Measurements from ENCODE around the gene SCN4A. TPM values are rescaled to one million over a fixed set of nuclear protein-coding genes. Genes with fewer than 3 reads are reported as not detected.
"Not testable (repeated sequence)": the region's sequence is repeated elsewhere in the genome, so short reads cannot be mapped to it uniquely, and the experiment has no call there.

SCN4A gene
- total RNA-seq, 2 experiments from 2014 or later: 0.02 TPM; not detected in 1

- DNase-seq (no peak), ATAC-seq (no peak)
- Mint-ChIP-seq H3K27ac (no peak overlapping the region), H3K27me3 (no peaks in the 10 kb centered on the region), H3K4me1 (peaks cover 20% of the 10 kb centered on the region), H3K4me3 (no peak overlapping the region), H3K9me3 (ENCODE audit: low read depth) (no peaks in the 10 kb centered on the region), H3K36me3 (no peaks in the 10 kb centered on the region)
- CTCF ChIA-PET: interaction anchor here (1.1 to 3.6 kb wide), 10 partner anchors 10 to 204 kb away, joined by 3 to 33 read pairs (median 5); no protein-coding TSS in a partner anchor
Observed at GRCh38 chr17:63929860-63930766, 42.6 kb downstream of the SCN4A start.

DNA sequence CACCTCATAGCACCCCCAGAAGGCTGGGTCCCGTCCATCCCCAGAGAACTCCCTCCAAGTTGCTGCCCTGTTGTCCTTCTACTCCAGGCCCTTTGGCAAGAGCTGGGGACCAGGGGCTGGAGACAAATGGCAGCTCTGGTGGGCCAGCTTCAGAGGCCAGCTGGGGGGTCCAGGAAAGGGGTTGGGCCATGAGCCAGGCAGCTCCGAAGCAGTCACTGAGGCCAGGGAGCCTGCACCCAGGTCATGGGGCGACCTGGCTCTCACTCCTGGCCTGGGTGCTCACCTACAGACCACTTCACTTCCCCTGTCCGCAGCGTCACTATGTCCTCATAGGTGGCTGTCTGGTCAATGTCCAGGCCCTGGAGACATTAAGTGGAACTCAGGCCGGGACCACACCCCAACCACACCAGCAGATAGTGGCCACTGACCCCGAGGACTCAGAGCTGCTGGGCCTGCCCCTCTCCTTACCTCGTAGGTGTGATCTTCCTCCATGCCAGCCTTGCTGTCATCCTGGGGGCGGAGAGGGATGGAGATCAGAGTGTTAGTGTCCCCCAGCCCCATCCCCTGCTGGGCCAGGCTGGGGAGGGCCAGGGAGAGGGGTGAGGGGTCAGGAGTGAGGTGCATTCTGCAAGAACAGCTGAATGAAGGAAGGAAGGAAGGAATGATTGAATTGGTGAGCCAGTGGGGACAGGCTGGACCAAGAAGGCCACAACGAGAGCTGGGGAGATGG lies 43.6 kb downstream of the SCN4A start:
- H3K4me3 Mint-ChIP-seq: no peak overlapping the region
- H3K9me3 Mint-ChIP-seq (ENCODE audit: low read depth): no peaks in the 10 kb centered on the region
- H3K27ac Mint-ChIP-seq: no peak overlapping the region
- ATAC-seq (no peak), DNase-seq (no peak)
- H3K27me3 Mint-ChIP-seq: no peaks in the 10 kb centered on the region
- CTCF ChIA-PET: interaction anchor here (1.1 to 2.9 kb wide), 9 partner anchors 9 to 205 kb away, joined by 3 to 9 read pairs (median 5); no protein-coding TSS in a partner anchor
- H3K36me3 Mint-ChIP-seq: no peaks in the 10 kb centered on the region
- peaks cover 20% of the 10 kb centered on the region for H3K4me1 Mint-ChIP-seq

DNA sequence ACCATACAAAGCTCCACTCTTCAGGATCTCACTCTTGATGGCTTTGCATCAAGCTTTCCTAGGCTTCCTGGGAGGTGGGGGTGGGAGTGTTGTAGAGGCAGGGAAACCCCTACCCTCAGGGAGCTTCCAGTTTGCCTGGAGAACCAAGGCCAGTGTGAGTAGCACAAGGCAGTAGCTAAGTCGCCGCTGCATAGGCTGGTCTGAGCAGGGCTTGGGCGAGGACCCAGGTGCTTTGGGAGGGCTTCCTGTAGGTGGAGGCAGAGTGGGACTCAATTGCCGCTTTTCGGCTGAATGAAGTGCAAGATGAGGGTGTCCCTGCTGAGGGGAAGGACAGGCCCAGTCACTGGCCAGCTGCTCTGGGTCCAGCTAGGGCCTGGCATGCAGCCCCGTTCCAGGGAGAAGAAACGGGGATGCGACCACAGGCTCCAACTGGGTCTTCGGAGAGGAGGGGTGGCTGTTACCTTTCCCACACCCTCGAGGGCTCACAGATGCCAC lies 44.5 kb downstream of the SCN4A start:
- no peak for ATAC-seq
- no peak overlapping the region for H3K27ac Mint-ChIP-seq
- CTCF ChIA-PET: interaction anchor here (0.8 to 1.7 kb wide), 5 partner anchors 9 to 97 kb away, joined by 3 to 8 read pairs (median 5); no protein-coding TSS in a partner anchor

GRCh38 chr17:63927464-63928171 lies 45.1 kb downstream of the SCN4A start:
- Mint-ChIP-seq H3K27me3 (no peaks in the 10 kb centered on the region), H3K27ac (no peak overlapping the region), H3K36me3 (no peaks in the 10 kb centered on the region), H3K4me3 (no peak overlapping the region), H3K4me1 (peaks cover 16% of the 10 kb centered on the region), H3K9me3 (ENCODE audit: low read depth) (no peaks in the 10 kb centered on the region)
- no peak for DNase-seq
- CTCF ChIA-PET: interaction anchor here (0.8 to 1.7 kb wide), 5 partner anchors 8 to 97 kb away, joined by 3 to 8 read pairs (median 5); no protein-coding TSS in a partner anchor
- no peak for ATAC-seq

More for the DNA sequence above, 44.5 kb downstream of the SCN4A start:
- H3K4me3 Mint-ChIP-seq: no peak overlapping the region
- H3K9me3 Mint-ChIP-seq (ENCODE audit: low read depth): no peaks in the 10 kb centered on the region
- no peaks in the 10 kb centered on the region for H3K36me3 Mint-ChIP-seq
- H3K4me1 Mint-ChIP-seq: peaks cover 20% of the 10 kb centered on the region
- H3K27me3 Mint-ChIP-seq: no peaks in the 10 kb centered on the region
- DNase-seq: no peak

DNA sequence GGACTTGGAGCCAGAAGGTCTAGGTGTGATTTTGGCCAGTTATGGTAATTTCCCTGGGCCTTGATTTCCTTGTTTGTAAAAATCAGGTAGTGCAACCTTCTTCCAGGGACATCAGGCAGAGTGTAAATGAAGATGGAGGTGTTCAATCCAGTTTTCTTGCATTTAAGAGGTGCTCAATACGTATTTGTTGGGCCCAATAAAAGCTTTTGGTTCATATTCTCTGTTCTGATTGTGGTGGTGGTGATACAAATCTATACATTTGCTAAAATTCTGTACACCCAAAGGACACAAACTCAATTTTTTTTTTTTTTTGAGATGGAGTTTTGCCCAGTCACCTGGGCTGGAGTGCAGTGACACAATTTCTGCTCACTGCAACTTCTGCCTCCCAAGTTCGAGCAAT lies 46.6 kb downstream of the SCN4A start:
- H3K36me3 Mint-ChIP-seq: no peaks in the 10 kb centered on the region
- no peaks in the 10 kb centered on the region for H3K9me3 Mint-ChIP-seq (ENCODE audit: low read depth)
- no peaks in the 10 kb centered on the region for H3K27me3 Mint-ChIP-seq
- no peak for ATAC-seq
- H3K4me3 Mint-ChIP-seq: no peak overlapping the region
- H3K27ac Mint-ChIP-seq: no peak overlapping the region
- no peak for DNase-seq
- CTCF ChIA-PET: interaction anchor here (0.5 to 1.2 kb wide), 3 partner anchors 64 to 100 kb away, joined by 3 to 4 read pairs (median 3); no protein-coding TSS in a partner anchor
- H3K4me1 Mint-ChIP-seq: peaks cover 5% of the 10 kb centered on the region

GRCh38 chr17:63925615-63926014 lies 47.1 kb downstream of the SCN4A start:
- CTCF ChIA-PET: interaction anchor here (0.9 to 1.2 kb wide), 5 partner anchors 11 to 208 kb away, joined by 3 to 6 read pairs (median 4); no protein-coding TSS in a partner anchor
- no peaks in the 10 kb centered on the region for H3K4me1 Mint-ChIP-seq
- no peak overlapping the region for H3K4me3 Mint-ChIP-seq
- no peaks in the 10 kb centered on the region for H3K36me3 Mint-ChIP-seq
- H3K9me3 Mint-ChIP-seq (ENCODE audit: low read depth): no peaks in the 10 kb centered on the region
- DNase-seq: no peak
- no peak overlapping the region for H3K27ac Mint-ChIP-seq
- ATAC-seq: no peak
- H3K27me3 Mint-ChIP-seq: no peaks in the 10 kb centered on the region

- CTCF ChIA-PET: interaction anchor here (0.9 to 2.4 kb wide), 5 partner anchors 10 to 211 kb away, joined by 3 to 10 read pairs (median 6); no protein-coding TSS in a partner anchor
- peaks cover 11% of the 10 kb centered on the region for H3K27me3 Mint-ChIP-seq
- not testable (repeated sequence) for DNase-seq; H3K4me3 Mint-ChIP-seq; H3K9me3 Mint-ChIP-seq (ENCODE audit: low read depth); ATAC-seq; H3K36me3 Mint-ChIP-seq; H3K4me1 Mint-ChIP-seq; H3K27ac Mint-ChIP-seq
Observed at GRCh38 chr17:63922402-63922801, 50.3 kb downstream of the SCN4A start.

DNA sequence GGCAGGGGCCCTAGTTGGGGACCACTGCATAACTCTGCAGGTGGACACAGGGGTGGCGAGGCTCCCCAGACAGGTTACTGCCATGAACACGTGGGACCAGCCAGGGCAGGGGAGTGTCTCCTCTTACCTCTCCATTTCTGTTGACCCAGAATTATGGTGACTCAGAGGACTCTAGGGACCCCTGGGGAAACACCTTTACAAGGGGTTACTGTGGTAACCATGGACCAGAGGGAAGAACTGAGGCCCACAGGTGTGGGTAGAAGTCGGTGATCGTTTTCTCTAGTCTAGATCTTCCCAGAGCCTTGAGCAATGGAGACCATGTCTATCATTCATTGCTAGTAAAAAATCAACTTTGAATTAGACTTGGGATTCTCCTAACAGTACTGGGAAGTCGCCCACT lies 51.9 kb downstream of the SCN4A start:
- peaks cover 11% of the 10 kb centered on the region for H3K27me3 Mint-ChIP-seq
- not testable (repeated sequence) for H3K4me3 Mint-ChIP-seq; H3K4me1 Mint-ChIP-seq; H3K9me3 Mint-ChIP-seq (ENCODE audit: low read depth); ATAC-seq; DNase-seq; H3K36me3 Mint-ChIP-seq; H3K27ac Mint-ChIP-seq
- CTCF ChIA-PET: interaction anchor here (1.1 to 5.6 kb wide), 14 partner anchors 10 to 211 kb away, joined by 4 to 94 read pairs (median 21); partner anchors contain the start of genes CD79B, CSHL1, ERN1 and ICAM2

- DNase-seq; H3K4me3 Mint-ChIP-seq; H3K9me3 Mint-ChIP-seq (ENCODE audit: low read depth); H3K27ac Mint-ChIP-seq; ATAC-seq; H3K4me1 Mint-ChIP-seq; H3K36me3 Mint-ChIP-seq: not testable (repeated sequence)
- CTCF ChIA-PET: interaction anchor here (0.7 to 5.6 kb wide), 37 partner anchors 8 to 355 kb away, joined by 3 to 94 read pairs (median 7); partner anchors contain the start of genes CD79B, CSHL1, ERN1 and ICAM2
- peaks cover 11% of the 10 kb centered on the region for H3K27me3 Mint-ChIP-seq
Observed at GRCh38 chr17:63920050-63920449, 52.7 kb downstream of the SCN4A start.

DNA sequence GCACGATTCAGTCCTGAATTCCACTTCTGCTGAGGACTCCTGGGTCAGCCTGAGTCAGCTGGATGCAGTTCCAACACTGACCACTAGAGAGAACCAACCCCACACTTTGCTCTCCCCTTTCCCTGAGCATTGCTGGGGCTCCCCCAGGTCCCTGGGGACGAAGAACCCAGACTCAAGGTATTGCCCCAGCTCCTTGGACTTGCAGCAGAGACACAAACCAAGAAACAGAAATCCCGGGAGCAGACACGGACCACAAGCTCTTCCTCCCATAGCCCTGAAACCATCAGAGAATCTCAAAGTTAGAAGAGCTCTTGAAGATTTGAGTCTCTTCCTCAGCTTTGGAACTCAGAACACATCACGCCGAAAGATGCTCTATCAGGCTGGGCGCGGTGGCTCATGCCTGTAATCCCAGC lies 53.4 kb downstream of the SCN4A start:
- H3K27me3 Mint-ChIP-seq: peaks cover 11% of the 10 kb centered on the region
- H3K4me1 Mint-ChIP-seq: peaks cover 5% of the 10 kb centered on the region
- ATAC-seq (peak; percentile 96), DNase-seq (peak; percentile 81)
- no peak overlapping the region for H3K27ac Mint-ChIP-seq
- H3K9me3 Mint-ChIP-seq (ENCODE audit: low read depth): no peaks in the 10 kb centered on the region
- no peak overlapping the region for H3K4me3 Mint-ChIP-seq
- CTCF ChIA-PET: interaction anchor here (0.7 to 5.6 kb wide), 43 partner anchors 9 to 430 kb away, joined by 3 to 94 read pairs (median 6); partner anchors contain the start of genes CD79B, CSHL1, ERN1 and ICAM2
- no peaks in the 10 kb centered on the region for H3K36me3 Mint-ChIP-seq

- not testable (repeated sequence) for H3K27ac Mint-ChIP-seq; H3K36me3 Mint-ChIP-seq; H3K9me3 Mint-ChIP-seq (ENCODE audit: low read depth); ATAC-seq; DNase-seq; H3K4me1 Mint-ChIP-seq; H3K4me3 Mint-ChIP-seq
- CTCF ChIA-PET: interaction anchor here (0.8 to 5.6 kb wide), 42 partner anchors 8 to 430 kb away, joined by 3 to 94 read pairs (median 6); partner anchors contain the start of genes CD79B, CSHL1, ERN1 and ICAM2
- peaks cover 11% of the 10 kb centered on the region for H3K27me3 Mint-ChIP-seq
Observed at GRCh38 chr17:63918789-63919305, 53.9 kb downstream of the SCN4A start, which contains the start of gene GH1. Gene GH1 (minus strand): TSS chr17:63918839. CDS start chr17:63918776, 63 bp downstream.

GRCh38 chr17:63918305-63918704 lies 54.4 kb downstream of the SCN4A start:
- ATAC-seq: no peak
- Mint-ChIP-seq H3K9me3 (ENCODE audit: low read depth) (no peaks in the 10 kb centered on the region), H3K36me3 (no peaks in the 10 kb centered on the region), H3K4me1 (peaks cover 5% of the 10 kb centered on the region), H3K27ac (no peak overlapping the region), H3K27me3 (peaks cover 11% of the 10 kb centered on the region), H3K4me3 (no peak overlapping the region)
- CTCF ChIA-PET: interaction anchor here (0.8 to 5.6 kb wide), 23 partner anchors 11 to 276 kb away, joined by 3 to 94 read pairs (median 10); partner anchors contain the start of genes ERN1, ICAM2 and PRR29
- no peak for DNase-seq
